GM19328 (cell line): ENCODE data around the gene SLCO2A1.

Experiments
- ATAC-seq: cut with Tn5 transposase; IDR thresholded peaks from one replicate; pipeline ENCODE4 v1.9.1; 2021; ENCODE audit warnings: mild to moderate bottlenecking, moderate library complexity; ENCODE audit not compliant: unreplicated experiment

Gene SLCO2A1

GRCh38 chr3:133983576-133984560 lies 45.9 kb downstream of the SLCO2A1 start:
- no peak for ATAC-seq

GRCh38 chr3:133983126-133983525 lies 46.6 kb downstream of the SLCO2A1 start:
- no peak for ATAC-seq

GRCh38 chr3:133980550-133980949 lies 49.2 kb downstream of the SLCO2A1 start:
- ATAC-seq, result no peak

- ATAC-seq, result no peak
These were observed 49.7 kb downstream of the SLCO2A1 start for GRCh38 chr3:133980035-133980434.

GRCh38 chr3:133979553-133979952 lies 50.2 kb downstream of the SLCO2A1 start:
- no peak for ATAC-seq

- no peak for ATAC-seq
These were observed 52.2 kb downstream of the SLCO2A1 start for GRCh38 chr3:133977568-133977967.

GRCh38 chr3:133973249-133973980 lies 56.3 kb downstream of the SLCO2A1 start:
- ATAC-seq, result no peak

- no peak for ATAC-seq
These were observed 57.6 kb downstream of the SLCO2A1 start for GRCh38 chr3:133972156-133972555.

- ATAC-seq, result no peak
These were observed 58.8 kb downstream of the SLCO2A1 start for GRCh38 chr3:133970916-133971315.

- ATAC-seq, result no peak
These were observed 59.4 kb downstream of the SLCO2A1 start for GRCh38 chr3:133970339-133970738.

- ATAC-seq, result no peak
These were observed 61.5 kb downstream of the SLCO2A1 start for GRCh38 chr3:133967992-133968892.

- ATAC-seq, result no peak
These were observed 62.8 kb downstream of the SLCO2A1 start for GRCh38 chr3:133966954-133967353.

GRCh38 chr3:133965906-133966305 lies 63.8 kb downstream of the SLCO2A1 start:
- ATAC-seq, result no peak

GRCh38 chr3:133965013-133965570 lies 64.6 kb downstream of the SLCO2A1 start:
- no peak for ATAC-seq

- ATAC-seq, result no peak
These were observed 65.2 kb downstream of the SLCO2A1 start for GRCh38 chr3:133964547-133964946.

GRCh38 chr3:133963657-133964396 lies 65.9 kb downstream of the SLCO2A1 start:
- no peak for ATAC-seq

GRCh38 chr3:133962849-133963248 lies 66.9 kb downstream of the SLCO2A1 start:
- no peak for ATAC-seq

GRCh38 chr3:133958071-133958805 lies 71.5 kb downstream of the SLCO2A1 start:
- no peak for ATAC-seq

GRCh38 chr3:133956982-133957381 lies 72.7 kb downstream of the SLCO2A1 start:
- no peak for ATAC-seq
